ENCODE results near the gene NARF. TPM values are rescaled to one million over a fixed set of nuclear protein-coding genes. Genes with fewer than 3 reads are reported as not detected.

Gene NARF
- total and polyA plus RNA-seq, 2 donors (not counting 1 experiment from before 2014, with no cell fraction given): 92.4 to 103 TPM

- H3K9ac ChIP-seq (ENCODE audit: low read length): no peak overlapping the region
- no peak for DNase-seq
- Mint-ChIP-seq H3K27ac (no peak overlapping the region), H3K4me1 (peaks cover 19% of the 10 kb centered on the region), H3K4me3 (no peak overlapping the region), H3K9me3 (ENCODE audit: insufficient read depth) (no peaks in the 10 kb centered on the region), H3K27me3 (no peaks in the 10 kb centered on the region)
- ATAC-seq (ENCODE audit: low read depth): no peak
- intact Hi-C loops (cut with micrococcal nuclease): loop anchor here (10.0 kb wide), 2 partner anchors 115 to 205 kb away; no protein-coding TSS in a partner anchor
- CTCF ChIA-PET: interaction anchor here (0.7 kb wide), 2 partner anchors 14 to 109 kb away, joined by 3 read pairs; no protein-coding TSS in a partner anchor
- POLR2A ChIA-PET: no interaction called here
- H4K20me1 ChIP-seq (ENCODE audit: control insufficient read depth, insufficient read depth, low read length, poor library complexity, severe bottlenecking): peaks cover 41% of the 10 kb centered on the region
- H3K9me3 ChIP-seq (ENCODE audit: control extremely low read depth in 1 of 3, control insufficient read depth in 2 of 3, insufficient read depth in 1 of 3, low read length in 2 of 3): no peaks in the 10 kb centered on the region
- H3K36me3 ChIP-seq (replicated peaks in 1 of 2; ENCODE audit: control extremely low read depth in 1 of 2, control insufficient read depth in 1 of 2, extremely low read depth in 1 of 2, insufficient read depth in 2 of 2, low read length in 1 of 2): peaks cover 0 to 19% of the 10 kb centered on the region in 2 experiments
- H3K4me3 ChIP-seq (ENCODE audit: control extremely low read depth in 1 of 5, extremely low read depth in 1 of 5, insufficient read depth in 1 of 5, low read depth in 2 of 5, low read length in 4 of 5): no peak overlapping the region
- 88% methylated on average over 11 of the region's 14 CpGs for WGBS (ENCODE audit: insufficient coverage)
- no peak overlapping the region for H3K4me2 ChIP-seq (replicated peaks; ENCODE audit: low read depth, low read length, poor library complexity, severe bottlenecking)
- no peak for TF ChIP-seq CTCF (IDR thresholded peaks at IDR 0.05)
- TF ChIP-seq EZH2 (IDR thresholded peaks at IDR 0.05; ENCODE audit: borderline replicate concordance, insufficient read depth, low read depth, low read length, poor library complexity, severe bottlenecking): no peak
- H3K27ac ChIP-seq (ENCODE audit: low read length in 2 of 2): no peak overlapping the region
- no peaks in the 10 kb centered on the region for H3K27me3 ChIP-seq (replicated peaks in 1 of 4; ENCODE audit: control extremely low read depth in 1 of 4, control insufficient read depth in 3 of 4, insufficient read depth in 4 of 4, low read length in 3 of 4)
- peaks cover 4 to 20% of the 10 kb centered on the region in 2 donors for H3K4me1 ChIP-seq (ENCODE audit: control insufficient read depth in 2 of 2, insufficient read depth in 2 of 2, low read length in 2 of 2)
- peaks cover 38% of the 10 kb centered on the region for H3K79me2 ChIP-seq (ENCODE audit: control insufficient read depth, insufficient read depth, low read length)
- H2AFZ ChIP-seq (ENCODE audit: insufficient read depth, low read depth, low read length, poor library complexity, severe bottlenecking): no peak overlapping the region
Measured at GRCh38 chr17:82410014-82410716, 48.4 kb upstream of the NARF start.

- H3K27me3 ChIP-seq (replicated peaks in 1 of 4; ENCODE audit: control extremely low read depth in 1 of 4, control insufficient read depth in 3 of 4, insufficient read depth in 4 of 4, low read length in 3 of 4): no peaks in the 10 kb centered on the region
- H3K27ac Mint-ChIP-seq: no peak overlapping the region
- TF ChIP-seq EZH2 (IDR thresholded peaks at IDR 0.05; ENCODE audit: borderline replicate concordance, insufficient read depth, low read depth, low read length, poor library complexity, severe bottlenecking) (no peak), CTCF (IDR thresholded peaks at IDR 0.05) (no peak)
- H3K4me1 ChIP-seq (ENCODE audit: control insufficient read depth in 2 of 2, insufficient read depth in 2 of 2, low read length in 2 of 2): peaks cover 4 to 20% of the 10 kb centered on the region in 2 donors
- intact Hi-C loops (cut with micrococcal nuclease): loop anchor here (10.0 kb wide), 2 partner anchors 117 to 207 kb away; no protein-coding TSS in a partner anchor
- DNase-seq (no peak), ATAC-seq (ENCODE audit: low read depth) (no peak)
- POLR2A ChIA-PET: no interaction called here
- 94% methylated on average over 23 of the region's 24 CpGs for WGBS (ENCODE audit: insufficient coverage)
- H3K9ac ChIP-seq (ENCODE audit: low read length): no peak overlapping the region
- H3K27ac ChIP-seq (ENCODE audit: low read length in 2 of 2): no peak overlapping the region
- H4K20me1 ChIP-seq (ENCODE audit: control insufficient read depth, insufficient read depth, low read length, poor library complexity, severe bottlenecking): peaks cover 55% of the 10 kb centered on the region
- no peaks in the 10 kb centered on the region for H3K9me3 Mint-ChIP-seq (ENCODE audit: insufficient read depth)
- H3K79me2 ChIP-seq (ENCODE audit: control insufficient read depth, insufficient read depth, low read length): peaks cover 51% of the 10 kb centered on the region
- H3K4me2 ChIP-seq (replicated peaks; ENCODE audit: low read depth, low read length, poor library complexity, severe bottlenecking): no peak overlapping the region
- H3K27me3 Mint-ChIP-seq: no peaks in the 10 kb centered on the region
- no peak overlapping the region for H3K4me3 ChIP-seq (ENCODE audit: control extremely low read depth in 1 of 5, extremely low read depth in 1 of 5, insufficient read depth in 1 of 5, low read depth in 2 of 5, low read length in 4 of 5)
- peaks cover 0 to 18% of the 10 kb centered on the region in 2 experiments for H3K36me3 ChIP-seq (replicated peaks in 1 of 2; ENCODE audit: control extremely low read depth in 1 of 2, control insufficient read depth in 1 of 2, extremely low read depth in 1 of 2, insufficient read depth in 2 of 2, low read length in 1 of 2)
- no peak overlapping the region for H3K4me3 Mint-ChIP-seq
- CTCF ChIA-PET: no interaction called here
- H2AFZ ChIP-seq (ENCODE audit: insufficient read depth, low read depth, low read length, poor library complexity, severe bottlenecking): no peak overlapping the region
- H3K4me1 Mint-ChIP-seq: peaks cover 21% of the 10 kb centered on the region
- H3K9me3 ChIP-seq (ENCODE audit: control extremely low read depth in 1 of 3, control insufficient read depth in 2 of 3, insufficient read depth in 1 of 3, low read length in 2 of 3): no peaks in the 10 kb centered on the region
Measured at GRCh38 chr17:82411396-82412053, 47.0 kb upstream of the NARF start.
